Stimulated activated CD4-positive, alpha-beta T cell treated with anti-CD3 and anti-CD28 coated beads, Interleukin-1b, Interleukin-23, amount 100 ng/mL, for 4 hours (primary cell): ENCODE results near the gene UGT8.
"Not testable (repeated sequence)": the region's sequence is repeated elsewhere in the genome, so short reads cannot be mapped to it uniquely, and the experiment has no call there.

Experiments used
- DNase-seq, 2 donors: peaks; one replicate each; pipeline ENCODE4 v3.0.0-alpha.2; 2020; ENCODE audit warnings: low read depth in 2 of 2

Gene UGT8, protein sequence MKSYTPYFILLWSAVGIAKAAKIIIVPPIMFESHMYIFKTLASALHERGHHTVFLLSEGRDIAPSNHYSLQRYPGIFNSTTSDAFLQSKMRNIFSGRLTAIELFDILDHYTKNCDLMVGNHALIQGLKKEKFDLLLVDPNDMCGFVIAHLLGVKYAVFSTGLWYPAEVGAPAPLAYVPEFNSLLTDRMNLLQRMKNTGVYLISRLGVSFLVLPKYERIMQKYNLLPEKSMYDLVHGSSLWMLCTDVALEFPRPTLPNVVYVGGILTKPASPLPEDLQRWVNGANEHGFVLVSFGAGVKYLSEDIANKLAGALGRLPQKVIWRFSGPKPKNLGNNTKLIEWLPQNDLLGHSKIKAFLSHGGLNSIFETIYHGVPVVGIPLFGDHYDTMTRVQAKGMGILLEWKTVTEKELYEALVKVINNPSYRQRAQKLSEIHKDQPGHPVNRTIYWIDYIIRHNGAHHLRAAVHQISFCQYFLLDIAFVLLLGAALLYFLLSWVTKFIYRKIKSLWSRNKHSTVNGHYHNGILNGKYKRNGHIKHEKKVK

DNA sequence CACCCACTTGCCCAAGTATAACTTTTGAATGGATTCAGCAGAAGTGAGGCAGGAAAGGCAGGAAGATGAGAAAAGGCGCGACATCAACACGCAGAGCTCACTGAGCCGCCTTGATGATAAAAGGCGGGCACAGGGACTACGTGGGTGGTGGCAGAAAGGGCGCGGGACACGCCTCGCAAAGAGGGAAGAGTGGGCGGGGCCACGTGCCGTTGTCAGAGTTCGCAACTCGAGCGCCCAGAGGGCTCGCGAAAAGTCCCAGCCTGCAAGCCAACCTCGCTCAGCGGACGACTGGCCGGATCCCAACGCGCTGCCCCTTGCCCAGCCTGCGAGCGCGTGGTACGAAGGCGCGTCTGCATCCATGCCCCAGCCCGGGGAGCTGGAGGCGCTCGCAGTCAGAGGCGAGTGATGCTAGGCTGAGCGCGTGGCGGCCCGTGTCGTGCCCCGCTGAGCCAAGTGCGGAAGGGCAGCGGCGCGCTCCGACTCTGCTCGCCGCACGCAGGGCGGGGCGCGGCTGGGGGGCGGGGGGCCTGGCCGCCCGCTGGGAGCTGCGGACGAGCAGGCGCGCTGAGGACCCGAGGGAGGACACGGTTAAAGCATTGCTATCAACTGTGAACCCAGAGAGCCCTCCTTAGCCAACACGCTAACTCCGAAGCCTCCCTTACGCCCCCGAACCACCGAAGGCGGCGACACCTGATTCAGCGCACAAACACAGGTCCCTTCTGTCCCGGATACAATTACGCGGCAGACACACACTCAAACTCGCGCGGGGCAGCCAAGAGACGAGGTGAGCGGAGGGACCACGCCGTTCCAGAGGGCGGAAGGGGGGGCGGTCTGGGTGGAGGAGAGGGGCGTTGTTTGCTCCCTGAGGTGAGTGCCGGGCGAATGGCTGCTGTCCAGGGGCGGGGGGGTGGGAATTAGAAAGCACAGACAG, at the start of gene UGT8:
Gene UGT8, plus strand, starts transcription at position 617 of the 931 bp plus-strand sequence. CDS start 24,074 bp downstream, outside the sequence.
- DNase-seq = peak; percentile 18 to 27

DNA sequence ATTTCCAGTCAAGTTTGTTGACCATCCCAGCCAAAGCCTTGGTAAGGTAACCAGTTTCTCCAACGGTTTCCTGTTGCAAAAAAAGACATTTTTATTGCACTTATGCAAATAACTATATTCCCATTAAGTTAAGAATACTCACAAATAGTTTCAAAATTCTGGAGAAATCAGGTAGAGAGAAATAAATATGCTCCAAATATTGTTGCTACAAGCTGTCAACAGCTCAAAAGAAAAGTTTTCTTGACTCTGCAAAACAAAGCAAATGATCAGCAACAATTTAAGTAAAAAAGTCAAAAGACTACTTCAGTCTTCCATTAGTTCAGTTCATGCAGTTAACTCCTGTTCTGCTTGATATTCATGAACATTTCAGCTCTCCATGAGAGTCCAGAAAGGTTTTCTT, 49.0 kb upstream of the UGT8 start:
- DNase-seq = no peak

DNA sequence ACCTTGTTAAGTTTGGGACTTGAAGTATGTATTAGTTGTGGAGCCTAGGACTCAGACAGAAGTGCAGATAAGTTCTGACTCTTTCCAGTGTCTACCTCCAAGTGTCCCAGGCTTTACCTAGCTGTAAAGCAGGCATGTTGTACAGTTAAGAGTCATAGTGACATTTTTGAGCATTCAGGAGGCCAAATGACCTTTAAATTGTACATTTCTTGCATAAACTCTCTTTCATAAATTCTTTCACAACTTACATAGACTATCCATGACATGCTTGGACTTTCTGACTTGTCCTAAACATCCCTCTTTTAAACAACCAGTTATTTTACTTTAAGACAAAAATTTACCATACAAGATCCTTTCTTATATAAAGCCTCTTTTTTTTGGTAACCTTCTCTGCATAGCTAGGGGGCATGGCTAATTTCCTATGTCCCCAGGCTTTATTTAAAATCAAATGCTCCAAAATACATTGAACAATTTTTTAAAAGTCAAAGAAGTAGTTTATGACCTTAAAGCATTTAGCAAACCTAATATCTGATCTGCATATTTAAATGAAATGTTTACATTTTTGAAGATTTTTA, 40.1 kb upstream of the UGT8 start:
- DNase-seq = no peak

DNA sequence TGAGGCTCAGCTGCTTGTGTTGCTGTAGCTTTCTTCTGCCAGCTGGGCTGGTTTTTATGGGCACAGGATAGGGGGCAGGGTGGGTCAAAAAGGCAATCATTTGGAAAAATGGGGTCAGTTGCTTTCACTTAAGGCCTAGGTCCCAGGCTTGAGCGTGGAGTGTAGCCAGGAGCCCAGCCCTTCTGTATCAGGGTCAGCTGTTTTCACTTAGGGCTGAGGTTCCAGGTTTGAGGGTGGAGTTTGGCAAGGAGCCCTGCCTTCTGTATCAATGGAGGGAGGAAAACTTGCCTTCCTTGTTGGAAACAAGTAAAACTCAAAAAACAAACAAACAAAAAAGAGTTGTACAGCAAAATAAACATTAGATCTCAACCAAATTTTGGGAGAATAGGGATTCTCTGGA, 37.0 kb upstream of the UGT8 start:
- no peak for DNase-seq

DNA sequence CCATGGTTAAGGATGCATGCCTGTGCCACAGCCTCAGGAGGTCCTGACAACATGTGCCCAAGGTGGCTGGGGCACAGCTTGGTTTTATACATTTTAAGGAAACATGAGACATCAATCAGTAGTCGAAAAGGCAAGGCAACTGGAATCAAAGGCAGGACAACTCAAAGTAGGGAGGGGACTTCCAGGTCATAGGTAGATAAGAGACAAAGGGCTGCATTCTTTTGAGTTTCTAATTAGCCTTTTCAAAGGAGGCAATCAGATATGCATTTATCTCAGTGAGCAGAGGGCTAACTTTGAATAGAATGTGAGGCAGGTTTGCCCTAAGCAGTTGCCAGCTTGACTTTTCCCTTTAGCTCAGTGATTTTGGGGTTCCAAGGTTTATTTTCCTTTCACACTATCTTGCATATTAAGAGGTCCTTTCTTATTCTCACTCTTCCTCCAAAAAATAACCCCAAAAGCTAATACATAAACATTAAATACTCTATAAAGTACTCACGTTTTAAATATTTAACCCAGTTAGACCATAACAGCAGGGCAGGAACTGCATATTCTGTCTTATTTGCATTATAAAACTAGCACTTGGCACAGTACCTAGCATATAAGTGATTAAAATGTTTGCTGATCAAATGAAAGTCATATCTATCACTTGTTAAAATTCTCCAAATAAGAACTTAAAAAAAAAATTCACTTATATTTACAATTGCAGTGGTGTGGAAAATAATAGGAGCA, 36.3 kb upstream of the UGT8 start:
- no peak for DNase-seq

DNA sequence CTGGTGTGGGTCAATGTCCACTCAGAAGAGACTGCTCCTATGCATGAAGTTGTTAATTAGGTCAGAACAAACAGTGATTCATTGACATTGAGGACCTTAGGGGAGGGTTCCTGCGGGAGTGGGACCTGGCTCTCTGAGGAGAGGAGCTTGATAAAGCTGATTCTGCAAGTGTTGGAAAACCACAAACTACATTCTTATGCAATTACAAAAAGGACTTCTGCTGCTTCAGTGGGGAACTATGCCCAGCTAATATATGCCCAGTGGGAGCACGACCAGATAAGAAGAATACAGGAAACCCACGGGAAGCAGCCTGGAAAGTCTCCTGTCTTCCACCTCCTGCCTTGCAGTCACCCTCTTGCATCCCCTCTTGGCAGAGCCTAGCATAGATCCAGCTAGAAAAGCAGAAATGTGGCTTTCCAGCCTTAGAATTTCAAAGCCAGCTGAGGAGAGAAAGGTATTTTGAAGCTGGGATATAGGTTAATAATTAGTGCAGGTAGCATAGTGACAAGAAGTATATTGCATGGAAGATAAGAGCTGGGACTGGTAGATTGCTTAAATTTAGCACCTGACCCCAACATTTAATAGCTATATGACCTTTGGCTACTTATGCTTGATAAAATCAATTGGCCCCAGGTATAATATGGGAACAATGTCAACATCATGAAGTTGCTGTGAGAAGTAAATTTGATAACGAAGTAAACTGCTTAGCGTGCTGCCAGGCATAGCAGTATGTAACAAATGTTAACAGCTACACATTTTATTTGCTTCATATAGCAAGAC, 34.9 kb upstream of the UGT8 start:
- DNase-seq = no peak

DNA sequence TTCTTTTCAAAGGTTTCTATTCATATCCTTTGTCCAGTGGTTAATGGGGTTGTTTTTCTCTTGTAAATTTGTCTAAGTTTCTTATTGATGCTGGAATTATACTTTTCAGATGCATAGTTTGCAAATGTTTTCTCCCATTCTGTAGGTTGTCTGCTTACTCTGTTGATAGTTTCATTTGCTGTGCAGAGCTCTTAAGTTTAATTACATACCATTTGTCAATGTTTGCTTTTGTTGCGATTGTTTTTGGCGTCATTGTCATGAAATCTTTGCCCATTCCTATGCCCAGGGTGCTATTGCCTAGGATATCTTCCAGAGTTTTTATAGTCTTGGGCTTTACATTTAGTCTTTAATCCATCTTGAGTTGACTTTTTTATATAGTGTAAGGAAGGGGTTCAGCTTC, 21.2 kb upstream of the UGT8 start:
- no peak for DNase-seq

DNA sequence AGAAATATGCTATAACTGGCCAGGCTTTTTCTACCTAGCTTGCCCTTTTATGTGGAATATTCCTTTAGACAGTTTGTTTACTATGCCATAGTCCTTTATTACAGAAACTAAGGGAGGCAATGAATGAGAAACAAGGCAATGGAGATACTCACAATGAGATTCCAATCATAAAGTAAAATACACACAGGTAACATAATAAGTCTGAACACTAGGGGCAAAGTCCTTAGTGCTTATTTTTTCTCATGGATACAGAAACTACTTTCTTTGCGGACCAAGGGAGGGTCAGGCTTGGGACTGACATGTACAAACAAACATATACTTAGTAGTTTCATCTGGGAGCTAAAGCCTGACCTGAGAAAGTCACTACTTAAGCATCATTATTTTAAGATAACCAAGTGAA, 16.0 kb upstream of the UGT8 start:
- DNase-seq = no peak

DNA sequence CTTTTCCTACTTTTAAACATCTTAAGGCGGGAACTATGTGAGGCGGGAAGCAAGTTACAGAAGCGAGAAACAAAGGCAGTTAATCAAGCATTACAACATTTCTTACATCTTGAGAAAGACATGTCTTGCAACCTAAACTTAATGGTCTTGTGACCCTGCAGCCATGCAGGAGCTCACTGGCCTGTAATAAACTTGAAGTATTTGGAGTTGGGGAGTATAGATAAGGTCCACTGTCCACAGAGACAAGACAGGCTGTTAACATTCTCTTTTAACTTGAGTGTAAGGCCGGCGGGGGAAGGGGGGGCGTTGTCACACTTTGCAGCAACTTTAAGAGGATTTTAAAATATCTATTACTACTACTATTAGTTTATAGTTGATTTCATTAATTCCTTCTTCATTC, 10.3 kb upstream of the UGT8 start:
- DNase-seq = no peak

DNA sequence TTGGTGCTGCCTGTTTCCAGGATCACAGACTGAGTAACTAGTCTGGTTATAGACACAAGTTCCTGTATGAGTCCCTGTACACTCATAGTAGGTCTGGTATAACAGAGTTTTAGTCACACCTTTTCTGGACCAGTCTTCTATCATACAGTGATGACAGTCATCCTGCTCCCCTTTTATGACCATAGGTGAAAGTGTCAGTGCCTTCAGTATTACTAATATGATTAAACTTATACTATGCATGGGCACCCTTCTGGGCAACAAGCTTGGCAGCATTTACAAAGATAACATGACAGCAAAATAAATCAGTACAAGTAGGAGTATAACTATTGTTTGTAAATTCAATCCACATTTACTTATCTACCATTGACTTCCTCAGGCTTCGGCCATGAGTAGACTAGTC, 8.2 kb upstream of the UGT8 start:
- not testable (repeated sequence) for DNase-seq

DNA sequence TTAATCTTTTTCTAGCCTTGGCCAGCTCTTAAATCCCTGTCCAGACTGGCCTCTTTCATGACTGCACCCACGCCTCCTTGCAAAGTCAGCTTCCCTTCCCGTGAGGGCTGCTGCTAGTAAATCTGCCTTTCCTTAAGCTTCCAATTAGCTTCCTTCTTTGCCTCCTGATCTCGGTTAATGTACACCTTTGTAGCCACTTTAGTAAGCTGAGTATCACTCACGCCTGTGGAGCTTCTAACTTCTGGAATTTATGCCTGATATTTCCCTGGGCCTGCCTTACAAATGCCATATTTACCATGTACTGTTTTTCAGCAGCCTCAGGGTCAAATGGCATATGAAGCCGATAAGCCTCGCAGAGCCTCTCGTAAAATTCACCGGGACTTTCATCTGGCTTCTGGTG, 5.1 kb upstream of the UGT8 start:
- no peak for DNase-seq

DNA sequence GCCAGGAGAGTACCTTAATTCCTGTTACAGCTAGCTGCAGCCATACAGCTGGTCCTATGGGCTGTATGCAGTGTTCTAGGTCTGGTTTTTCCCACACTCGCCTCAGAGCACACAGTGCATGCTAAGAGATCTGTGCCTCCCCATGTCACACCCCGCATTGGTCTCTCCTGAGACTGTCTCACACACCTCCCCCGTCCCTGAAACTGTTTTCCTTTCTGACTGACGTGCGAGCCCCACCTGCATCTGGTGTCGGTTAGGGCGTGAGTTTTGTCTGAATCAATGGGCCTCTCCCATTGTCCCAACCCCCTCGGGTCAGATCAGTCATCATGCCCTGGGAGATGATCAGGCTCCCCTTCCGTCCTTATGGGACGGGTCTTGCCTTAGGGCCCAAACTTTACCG, 3.4 kb upstream of the UGT8 start:
- DNase-seq = no peak

DNA sequence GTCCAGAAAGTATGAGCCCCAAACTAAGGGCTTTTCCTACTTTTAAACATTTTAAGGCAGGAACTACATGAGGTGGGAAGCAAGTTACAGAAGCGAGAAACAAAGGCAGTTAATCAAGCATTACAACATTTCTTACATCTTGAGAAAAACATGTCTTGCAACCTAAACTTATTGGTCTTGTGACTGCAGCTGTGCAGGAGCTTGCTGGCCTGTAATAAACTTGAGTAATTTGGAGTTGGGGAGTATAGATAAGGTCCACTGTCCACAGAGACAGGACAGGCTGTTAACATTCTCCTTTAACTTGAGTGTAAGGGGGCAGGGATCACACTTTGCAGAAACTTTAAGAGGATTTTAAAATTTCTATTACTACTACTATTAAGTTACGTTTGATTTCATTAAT, 2.7 kb upstream of the UGT8 start:
- no peak for DNase-seq

DNA sequence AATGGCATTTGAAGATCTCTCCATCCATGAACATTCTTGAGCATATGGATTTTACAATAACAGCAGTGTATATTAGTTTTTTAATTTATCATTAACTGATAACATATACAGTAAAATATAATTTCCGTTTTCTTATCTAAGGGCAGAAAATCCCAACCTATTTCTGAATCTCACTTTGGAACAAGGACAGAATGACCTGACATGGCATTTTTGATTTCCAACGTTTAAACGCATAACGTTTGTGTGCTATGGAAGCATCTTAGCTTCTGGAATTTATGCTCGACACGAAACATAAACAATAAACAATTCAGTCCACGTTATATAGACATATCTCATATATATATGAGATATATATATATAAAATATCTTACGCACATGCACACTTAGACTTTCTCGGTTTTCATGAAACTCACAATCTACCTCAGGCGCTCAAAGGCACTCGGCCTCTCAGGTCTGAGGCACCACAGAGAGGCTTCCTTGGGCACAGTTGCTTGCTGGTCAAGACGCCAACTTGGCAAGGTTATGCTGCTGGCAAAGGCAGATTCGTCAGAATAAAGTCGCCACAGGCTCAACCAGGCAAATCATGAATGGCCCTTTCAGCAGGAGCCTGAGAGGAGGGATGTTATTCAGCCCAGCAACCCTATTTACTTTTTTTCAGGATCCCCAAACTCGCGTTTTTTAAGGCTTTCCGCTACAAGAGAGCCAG, 1.0 kb upstream of the UGT8 start:
- DNase-seq = no peak

DNA sequence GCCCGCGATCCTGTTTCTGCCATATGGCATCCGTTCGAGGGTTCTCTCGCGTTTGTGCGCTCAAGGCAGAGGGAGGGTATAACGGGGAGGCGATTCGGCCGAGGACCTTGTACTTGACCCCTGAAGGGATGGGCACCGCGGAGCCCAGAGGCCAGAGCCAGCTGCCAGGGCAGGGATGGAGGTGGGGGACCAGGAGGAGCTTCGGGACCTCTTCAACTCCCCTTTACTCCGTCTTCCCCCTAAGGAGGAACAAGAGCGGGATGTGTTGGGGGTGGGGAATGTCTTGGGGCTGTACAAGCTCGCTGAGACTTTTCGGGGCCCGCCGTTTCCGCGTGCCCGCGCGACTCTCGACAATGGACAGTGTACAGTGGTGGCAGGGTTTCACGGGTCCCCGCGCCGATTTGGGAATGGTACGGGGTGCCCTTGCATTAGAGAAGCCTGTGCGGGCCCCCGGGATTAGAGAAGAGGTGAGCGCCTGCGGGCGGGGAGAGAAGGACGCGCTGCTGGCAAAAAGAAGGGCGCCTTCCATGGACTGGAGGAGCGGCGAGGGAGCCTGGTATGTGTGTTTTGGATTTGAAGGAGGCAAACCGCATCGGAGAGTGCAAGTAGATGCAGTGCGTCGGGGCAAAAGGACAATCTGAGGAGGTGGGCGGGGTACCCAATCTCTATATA, 760 bp downstream of the UGT8 start:
- DNase-seq = no peak

DNA sequence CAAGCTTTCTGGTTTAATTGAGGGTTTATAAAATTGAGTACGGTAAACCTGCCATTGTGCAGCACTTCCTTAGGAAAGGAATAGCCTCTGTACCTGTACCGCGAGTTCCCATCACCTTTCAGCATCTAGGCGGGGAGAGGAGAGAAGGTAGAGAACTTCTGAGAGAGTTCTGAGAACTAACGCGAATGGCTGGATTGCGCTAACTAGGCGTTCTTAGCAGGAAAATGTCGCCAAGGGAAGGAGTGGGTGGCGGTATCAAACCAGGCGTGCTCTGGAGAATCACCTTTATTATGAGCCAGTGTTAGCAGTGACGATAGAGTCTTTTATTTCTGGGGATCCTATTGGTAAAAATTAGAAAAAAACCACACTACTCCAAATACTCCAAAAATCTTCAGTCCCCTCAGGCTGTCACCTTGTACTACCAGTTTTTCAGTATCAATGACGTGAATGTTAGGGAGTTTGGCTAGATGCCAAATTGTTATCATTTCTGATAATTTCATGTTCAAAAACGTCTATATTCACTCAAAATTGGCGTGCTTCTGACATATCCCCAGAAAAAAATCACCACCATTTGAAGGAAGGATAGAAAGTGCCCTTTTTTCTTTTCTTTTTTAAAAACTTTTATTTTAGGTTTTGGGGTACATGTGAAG, 1.4 kb downstream of the UGT8 start:
- DNase-seq = no peak

DNA sequence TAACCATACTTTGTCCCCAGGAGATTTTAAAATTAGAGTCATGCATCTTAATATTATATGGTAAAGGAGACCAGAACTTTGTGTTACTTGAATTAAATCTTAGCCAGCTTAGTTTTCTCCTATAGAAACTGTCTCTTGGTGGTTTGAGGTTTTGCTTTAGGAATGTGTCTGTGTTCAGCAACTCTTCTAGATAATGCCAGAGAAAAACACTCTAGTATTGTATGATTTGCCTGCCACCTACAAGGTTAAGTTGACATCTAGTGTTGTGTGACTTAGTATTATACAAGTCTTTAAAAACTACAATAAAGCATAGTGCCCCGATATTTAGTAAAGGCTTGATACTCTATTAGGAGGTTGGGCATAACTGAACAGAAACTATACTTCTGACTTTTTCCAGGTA, 2.1 kb downstream of the UGT8 start:
- no peak for DNase-seq

DNA sequence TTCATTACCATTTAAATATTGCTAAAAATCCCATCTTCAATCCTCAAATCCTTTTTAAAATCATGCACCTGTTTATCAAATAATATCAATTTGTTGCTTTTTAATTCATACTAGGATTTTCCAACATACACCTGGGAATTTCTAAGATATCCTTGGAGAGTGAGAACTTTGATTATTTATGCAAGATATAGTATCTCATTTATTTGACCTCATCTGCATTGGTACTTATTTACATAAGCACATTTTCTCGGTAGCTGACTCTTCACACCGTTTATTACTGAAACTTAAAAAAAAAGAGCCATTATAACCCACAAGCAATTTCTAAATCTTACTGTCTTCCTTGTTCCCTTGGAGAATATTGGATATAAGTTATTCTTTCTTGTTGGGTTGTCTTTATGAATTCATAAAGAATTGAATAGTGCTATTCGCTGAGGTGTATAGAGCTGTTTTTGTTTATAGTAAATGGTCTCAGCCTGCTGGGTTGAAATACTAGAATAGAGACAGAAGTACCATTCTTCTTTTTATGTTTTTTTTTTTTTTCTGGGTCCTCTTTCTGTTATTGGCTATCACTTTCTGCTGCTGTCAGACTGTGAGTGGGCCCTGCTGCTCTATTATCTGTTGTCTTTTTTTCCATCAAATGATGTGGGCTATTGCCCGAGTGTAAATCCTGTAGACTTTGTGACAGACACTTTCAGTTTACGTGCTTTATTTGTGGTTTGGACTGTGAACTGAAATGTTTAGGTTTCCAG, 2.9 kb downstream of the UGT8 start:
- DNase-seq = no peak
